ENCODE data around the gene VSIG1. TPM values are rescaled to one million over a fixed set of nuclear protein-coding genes. Genes with fewer than 3 reads are reported as not detected.

VSIG1 gene
- total and polyA plus RNA-seq, 2 of the 8 experiments (the other 6 are each of a cell fraction or from before 2014, with no cell fraction given), result 2.2 to 2.9 TPM

GRCh38 chrX:108070891-108071290 is 26.0 kb downstream of the VSIG1 start (continued):
- TF ChIP-seq, protein P1, sequence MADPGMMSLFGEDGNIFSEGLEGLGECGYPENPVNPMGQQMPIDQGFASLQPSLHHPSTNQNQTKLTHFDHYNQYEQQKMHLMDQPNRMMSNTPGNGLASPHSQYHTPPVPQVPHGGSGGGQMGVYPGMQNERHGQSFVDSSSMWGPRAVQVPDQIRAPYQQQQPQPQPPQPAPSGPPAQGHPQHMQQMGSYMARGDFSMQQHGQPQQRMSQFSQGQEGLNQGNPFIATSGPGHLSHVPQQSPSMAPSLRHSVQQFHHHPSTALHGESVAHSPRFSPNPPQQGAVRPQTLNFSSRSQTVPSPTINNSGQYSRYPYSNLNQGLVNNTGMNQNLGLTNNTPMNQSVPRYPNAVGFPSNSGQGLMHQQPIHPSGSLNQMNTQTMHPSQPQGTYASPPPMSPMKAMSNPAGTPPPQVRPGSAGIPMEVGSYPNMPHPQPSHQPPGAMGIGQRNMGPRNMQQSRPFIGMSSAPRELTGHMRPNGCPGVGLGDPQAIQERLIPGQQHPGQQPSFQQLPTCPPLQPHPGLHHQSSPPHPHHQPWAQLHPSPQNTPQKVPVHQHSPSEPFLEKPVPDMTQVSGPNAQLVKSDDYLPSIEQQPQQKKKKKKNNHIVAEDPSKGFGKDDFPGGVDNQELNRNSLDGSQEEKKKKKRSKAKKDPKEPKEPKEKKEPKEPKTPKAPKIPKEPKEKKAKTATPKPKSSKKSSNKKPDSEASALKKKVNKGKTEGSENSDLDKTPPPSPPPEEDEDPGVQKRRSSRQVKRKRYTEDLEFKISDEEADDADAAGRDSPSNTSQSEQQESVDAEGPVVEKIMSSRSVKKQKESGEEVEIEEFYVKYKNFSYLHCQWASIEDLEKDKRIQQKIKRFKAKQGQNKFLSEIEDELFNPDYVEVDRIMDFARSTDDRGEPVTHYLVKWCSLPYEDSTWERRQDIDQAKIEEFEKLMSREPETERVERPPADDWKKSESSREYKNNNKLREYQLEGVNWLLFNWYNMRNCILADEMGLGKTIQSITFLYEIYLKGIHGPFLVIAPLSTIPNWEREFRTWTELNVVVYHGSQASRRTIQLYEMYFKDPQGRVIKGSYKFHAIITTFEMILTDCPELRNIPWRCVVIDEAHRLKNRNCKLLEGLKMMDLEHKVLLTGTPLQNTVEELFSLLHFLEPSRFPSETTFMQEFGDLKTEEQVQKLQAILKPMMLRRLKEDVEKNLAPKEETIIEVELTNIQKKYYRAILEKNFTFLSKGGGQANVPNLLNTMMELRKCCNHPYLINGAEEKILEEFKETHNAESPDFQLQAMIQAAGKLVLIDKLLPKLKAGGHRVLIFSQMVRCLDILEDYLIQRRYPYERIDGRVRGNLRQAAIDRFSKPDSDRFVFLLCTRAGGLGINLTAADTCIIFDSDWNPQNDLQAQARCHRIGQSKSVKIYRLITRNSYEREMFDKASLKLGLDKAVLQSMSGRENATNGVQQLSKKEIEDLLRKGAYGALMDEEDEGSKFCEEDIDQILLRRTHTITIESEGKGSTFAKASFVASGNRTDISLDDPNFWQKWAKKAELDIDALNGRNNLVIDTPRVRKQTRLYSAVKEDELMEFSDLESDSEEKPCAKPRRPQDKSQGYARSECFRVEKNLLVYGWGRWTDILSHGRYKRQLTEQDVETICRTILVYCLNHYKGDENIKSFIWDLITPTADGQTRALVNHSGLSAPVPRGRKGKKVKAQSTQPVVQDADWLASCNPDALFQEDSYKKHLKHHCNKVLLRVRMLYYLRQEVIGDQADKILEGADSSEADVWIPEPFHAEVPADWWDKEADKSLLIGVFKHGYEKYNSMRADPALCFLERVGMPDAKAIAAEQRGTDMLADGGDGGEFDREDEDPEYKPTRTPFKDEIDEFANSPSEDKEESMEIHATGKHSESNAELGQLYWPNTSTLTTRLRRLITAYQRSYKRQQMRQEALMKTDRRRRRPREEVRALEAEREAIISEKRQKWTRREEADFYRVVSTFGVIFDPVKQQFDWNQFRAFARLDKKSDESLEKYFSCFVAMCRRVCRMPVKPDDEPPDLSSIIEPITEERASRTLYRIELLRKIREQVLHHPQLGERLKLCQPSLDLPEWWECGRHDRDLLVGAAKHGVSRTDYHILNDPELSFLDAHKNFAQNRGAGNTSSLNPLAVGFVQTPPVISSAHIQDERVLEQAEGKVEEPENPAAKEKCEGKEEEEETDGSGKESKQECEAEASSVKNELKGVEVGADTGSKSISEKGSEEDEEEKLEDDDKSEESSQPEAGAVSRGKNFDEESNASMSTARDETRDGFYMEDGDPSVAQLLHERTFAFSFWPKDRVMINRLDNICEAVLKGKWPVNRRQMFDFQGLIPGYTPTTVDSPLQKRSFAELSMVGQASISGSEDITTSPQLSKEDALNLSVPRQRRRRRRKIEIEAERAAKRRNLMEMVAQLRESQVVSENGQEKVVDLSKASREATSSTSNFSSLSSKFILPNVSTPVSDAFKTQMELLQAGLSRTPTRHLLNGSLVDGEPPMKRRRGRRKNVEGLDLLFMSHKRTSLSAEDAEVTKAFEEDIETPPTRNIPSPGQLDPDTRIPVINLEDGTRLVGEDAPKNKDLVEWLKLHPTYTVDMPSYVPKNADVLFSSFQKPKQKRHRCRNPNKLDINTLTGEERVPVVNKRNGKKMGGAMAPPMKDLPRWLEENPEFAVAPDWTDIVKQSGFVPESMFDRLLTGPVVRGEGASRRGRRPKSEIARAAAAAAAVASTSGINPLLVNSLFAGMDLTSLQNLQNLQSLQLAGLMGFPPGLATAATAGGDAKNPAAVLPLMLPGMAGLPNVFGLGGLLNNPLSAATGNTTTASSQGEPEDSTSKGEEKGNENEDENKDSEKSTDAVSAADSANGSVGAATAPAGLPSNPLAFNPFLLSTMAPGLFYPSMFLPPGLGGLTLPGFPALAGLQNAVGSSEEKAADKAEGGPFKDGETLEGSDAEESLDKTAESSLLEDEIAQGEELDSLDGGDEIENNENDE (IDR thresholded peaks at IDR 0.05; ENCODE audit: insufficient replicate concordance, low read length), result no peak
- TF ChIP-seq BRCA1 (IDR thresholded peaks at IDR 0.05; ENCODE audit: low read depth, low read length) (no peak), KDM1A (IDR thresholded peaks at IDR 0.05; ENCODE audit: borderline replicate concordance, low read length) (no peak), SIRT6 (IDR thresholded peaks at IDR 0.05; ENCODE audit: low read length) (no peak)
